GM19328 (cell line): ENCODE data around the gene FAHD1.

Experiments
- ATAC-seq: cut with Tn5 transposase; IDR thresholded peaks from one replicate; pipeline ENCODE4 v1.9.1; 2021; ENCODE audit warnings: mild to moderate bottlenecking, moderate library complexity; ENCODE audit not compliant: unreplicated experiment

Gene FAHD1

GRCh38 chr16:1878256-1878655 lies 51.2 kb downstream of the FAHD1 start:
- no peak for ATAC-seq
